ENCODE data around the gene CENPX. TPM values are rescaled to one million over a fixed set of nuclear protein-coding genes. Genes with fewer than 3 reads are reported as not detected.

Gene CENPX
- total RNA-seq, 1 experiment from 2014 or later: 344 TPM

DNA sequence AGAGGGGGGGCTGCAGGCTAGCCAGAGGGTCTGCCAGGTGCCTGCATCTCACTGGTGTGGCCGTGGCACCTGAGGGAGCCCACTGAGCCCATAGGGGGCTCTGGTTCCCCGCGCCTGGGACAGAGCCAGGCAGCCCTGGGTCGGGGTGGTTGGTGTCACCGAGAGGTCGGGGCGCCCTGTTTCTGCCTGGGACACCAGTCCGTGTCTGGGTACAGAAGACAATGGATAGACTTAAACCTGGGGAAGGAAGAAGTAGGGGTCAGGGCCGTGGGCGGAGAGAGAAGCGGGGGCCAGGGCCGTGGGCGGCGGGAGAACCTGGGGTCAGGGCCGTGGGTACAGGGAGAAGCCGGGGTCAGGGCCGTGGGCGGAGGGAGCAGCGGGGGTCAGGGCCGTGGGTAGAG is 25.9 kb upstream of the CENPX start:
- Histone ChIP-seq H3K9me3 (ENCODE audit: low read length) (no peaks in the 10 kb centered on the region), H3K4me1 (ENCODE audit: insufficient read depth, low read length) (peaks cover 8% of the 10 kb centered on the region; the same call in 1 of the 2 replicates), H4K20me1 (ENCODE audit: low read length) (no peaks in the 10 kb centered on the region), H3K4me3 (ENCODE audit: low read length) (no peak overlapping the region), H3K27me3 (ENCODE audit: low read length) (no peaks in the 10 kb centered on the region), H3K36me3 (ENCODE audit: low read depth, low read length) (no peaks in the 10 kb centered on the region; the same call in 1 of the 2 replicates), H3K27ac (ENCODE audit: low read length) (no peak overlapping the region), H3F3A (ENCODE audit: low read length, unreplicated experiment) (no peaks in the 10 kb centered on the region), H3K9me2 (replicated peaks; ENCODE audit: low read length) (no peaks in the 10 kb centered on the region), H3K79me2 (ENCODE audit: low read length) (peaks cover 24% of the 10 kb centered on the region), H3K4me2 (ENCODE audit: low read length) (no peak overlapping the region), H2AFZ (ENCODE audit: low read length) (no peak overlapping the region), H3K9ac (ENCODE audit: low read length) (no peak overlapping the region)
- no TSS peak for BruUV-seq (replicated peaks)
- ATAC-seq (no peak), DNase-seq (no peak)
- TF ChIP-seq EZH2phosphoT487 (IDR thresholded peaks at IDR 0.05; ENCODE audit: borderline replicate concordance, low read length): no peak
- TF ChIP-seq, protein P1, sequence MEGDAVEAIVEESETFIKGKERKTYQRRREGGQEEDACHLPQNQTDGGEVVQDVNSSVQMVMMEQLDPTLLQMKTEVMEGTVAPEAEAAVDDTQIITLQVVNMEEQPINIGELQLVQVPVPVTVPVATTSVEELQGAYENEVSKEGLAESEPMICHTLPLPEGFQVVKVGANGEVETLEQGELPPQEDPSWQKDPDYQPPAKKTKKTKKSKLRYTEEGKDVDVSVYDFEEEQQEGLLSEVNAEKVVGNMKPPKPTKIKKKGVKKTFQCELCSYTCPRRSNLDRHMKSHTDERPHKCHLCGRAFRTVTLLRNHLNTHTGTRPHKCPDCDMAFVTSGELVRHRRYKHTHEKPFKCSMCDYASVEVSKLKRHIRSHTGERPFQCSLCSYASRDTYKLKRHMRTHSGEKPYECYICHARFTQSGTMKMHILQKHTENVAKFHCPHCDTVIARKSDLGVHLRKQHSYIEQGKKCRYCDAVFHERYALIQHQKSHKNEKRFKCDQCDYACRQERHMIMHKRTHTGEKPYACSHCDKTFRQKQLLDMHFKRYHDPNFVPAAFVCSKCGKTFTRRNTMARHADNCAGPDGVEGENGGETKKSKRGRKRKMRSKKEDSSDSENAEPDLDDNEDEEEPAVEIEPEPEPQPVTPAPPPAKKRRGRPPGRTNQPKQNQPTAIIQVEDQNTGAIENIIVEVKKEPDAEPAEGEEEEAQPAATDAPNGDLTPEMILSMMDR (conservative IDR thresholded peaks at IDR 0.05; ENCODE audit: low read depth, low read length): no peak
- no peak for TF ChIP-seq EZH2 (IDR thresholded peaks at IDR 0.05; ENCODE audit: low read length, unreplicated experiment)
- ChIA-PET CTCF (no interaction called here), POLR2A (ENCODE audit: unreplicated experiment) (no interaction called here)
- intact Hi-C loops (cut with micrococcal nuclease): no loop called here

- Histone ChIP-seq H3F3A (ENCODE audit: low read length, unreplicated experiment) (no peaks in the 10 kb centered on the region), H3K9me2 (replicated peaks; ENCODE audit: low read length) (no peaks in the 10 kb centered on the region), H4K20me1 (ENCODE audit: low read length) (no peaks in the 10 kb centered on the region), H3K27ac (ENCODE audit: low read length) (no peak overlapping the region), H3K4me2 (ENCODE audit: low read length) (no peak overlapping the region), H3K36me3 (ENCODE audit: low read depth, low read length) (no peaks in the 10 kb centered on the region; the same call in 1 of the 2 replicates), H3K9me3 (ENCODE audit: low read length) (no peaks in the 10 kb centered on the region), H3K4me3 (ENCODE audit: low read length) (no peak overlapping the region), H3K79me2 (ENCODE audit: low read length) (peaks cover 19% of the 10 kb centered on the region), H3K4me1 (ENCODE audit: insufficient read depth, low read length) (peaks cover 4% of the 10 kb centered on the region; the same call in 1 of the 2 replicates), H3K27me3 (ENCODE audit: low read length) (no peaks in the 10 kb centered on the region), H3K9ac (ENCODE audit: low read length) (no peak overlapping the region), H2AFZ (ENCODE audit: low read length) (no peak overlapping the region)
- ATAC-seq: no peak
- intact Hi-C loops (cut with micrococcal nuclease): no loop called here
- no peak for TF ChIP-seq EZH2phosphoT487 (IDR thresholded peaks at IDR 0.05; ENCODE audit: borderline replicate concordance, low read length)
- TF ChIP-seq, protein P1 (conservative IDR thresholded peaks at IDR 0.05; ENCODE audit: low read depth, low read length): no peak
- TF ChIP-seq EZH2 (IDR thresholded peaks at IDR 0.05; ENCODE audit: low read length, unreplicated experiment): no peak
- no TSS peak for BruUV-seq (replicated peaks)
- ChIA-PET POLR2A (ENCODE audit: unreplicated experiment) (interaction anchor here (0.7 kb wide), 1 partner anchor 1018 kb away, joined by 6 read pairs; no protein-coding TSS in a partner anchor), CTCF (no interaction called here)
- no peak for DNase-seq
Measured at GRCh38 chr17:82047914-82048570, 25.4 kb upstream of the CENPX start.

DNA sequence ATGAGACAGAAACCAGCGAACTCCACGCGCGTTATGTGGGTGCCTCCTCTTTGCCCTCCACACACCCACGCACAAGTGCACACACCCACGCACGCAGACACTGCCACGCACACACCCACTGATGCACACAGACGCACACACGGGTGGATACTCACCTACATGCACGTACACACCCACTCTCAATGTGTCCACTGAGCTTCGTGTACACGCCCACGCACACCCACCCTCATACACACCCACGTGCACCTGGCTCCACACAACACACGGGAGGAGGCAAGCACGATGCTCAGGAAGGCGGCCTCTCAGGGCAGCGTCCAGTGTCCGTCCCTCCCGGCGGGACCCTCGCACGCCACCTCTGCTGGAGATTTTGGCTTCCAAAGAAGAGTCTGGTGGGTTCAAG is 24.7 kb upstream of the CENPX start:
- BruUV-seq (replicated peaks): no TSS peak
- Histone ChIP-seq H3K27ac (ENCODE audit: low read length) (no peak overlapping the region), H3K4me3 (ENCODE audit: low read length) (no peak overlapping the region), H3K9me2 (replicated peaks; ENCODE audit: low read length) (no peaks in the 10 kb centered on the region), H3K27me3 (ENCODE audit: low read length) (no peaks in the 10 kb centered on the region), H3K9ac (ENCODE audit: low read length) (no peak overlapping the region), H4K20me1 (ENCODE audit: low read length) (no peaks in the 10 kb centered on the region), H3K4me1 (ENCODE audit: insufficient read depth, low read length) (no peaks in the 10 kb centered on the region; the same call in 1 of the 2 replicates), H3K79me2 (ENCODE audit: low read length) (peaks cover 13% of the 10 kb centered on the region), H3K36me3 (ENCODE audit: low read depth, low read length) (no peaks in the 10 kb centered on the region; the same call in 1 of the 2 replicates), H3F3A (ENCODE audit: low read length, unreplicated experiment) (no peaks in the 10 kb centered on the region), H3K4me2 (ENCODE audit: low read length) (no peak overlapping the region), H2AFZ (ENCODE audit: low read length) (no peak overlapping the region), H3K9me3 (ENCODE audit: low read length) (no peaks in the 10 kb centered on the region)
- intact Hi-C loops (cut with micrococcal nuclease): no loop called here
- POLR2A ChIA-PET (ENCODE audit: unreplicated experiment): interaction anchor here (0.7 kb wide), 1 partner anchor 1017 kb away, joined by 6 read pairs; no protein-coding TSS in a partner anchor
- TF ChIP-seq EZH2 (IDR thresholded peaks at IDR 0.05; ENCODE audit: low read length, unreplicated experiment) (no peak), EZH2phosphoT487 (IDR thresholded peaks at IDR 0.05; ENCODE audit: borderline replicate concordance, low read length) (no peak)
- TF ChIP-seq, protein P1 (conservative IDR thresholded peaks at IDR 0.05; ENCODE audit: low read depth, low read length): no peak
- ATAC-seq (no peak), DNase-seq (no peak)
- CTCF ChIA-PET: no interaction called here
